Smooth muscle cell (in vitro differentiated cells): Measurements from ENCODE around the gene KAT6B. TPM values are rescaled to one million over a fixed set of nuclear protein-coding genes. Genes with fewer than 3 reads are reported as not detected.

Experiments
- DNase-seq: peaks from one replicate; lab custom pipeline; 2025; ENCODE audit not compliant: unreplicated experiment; lab: John Stamatoyannopoulos, UW
- H2AFZ ChIP-seq: fragments of 200-600 bp; sonication (generic); 2 replicates; pipeline ENCODE4 v1.6.0; 2016; ENCODE audit warnings: antibody characterized with exemption, low read depth, mild to moderate bottlenecking
- H3F3A ChIP-seq: fragments of 200-600 bp; sonication (generic); 2 replicates; pipeline ENCODE4 v1.6.0; 2017; ENCODE audit warnings: antibody characterized with exemption, low read depth
- H3K27ac ChIP-seq: fragments of 200-600 bp; sonication (generic); 2 replicates; pipeline ENCODE4 v1.5.1; 2016; ENCODE audit warnings: low read depth, mild to moderate bottlenecking
- H3K27me3 ChIP-seq: fragments of 200-600 bp; sonication (generic); 2 replicates; pipeline ENCODE4 v1.6.1; 2016; ENCODE audit warnings: low read depth, mild to moderate bottlenecking
- H3K36me3 ChIP-seq: fragments of 200-600 bp; sonication (generic); 2 replicates; pipeline ENCODE4 v1.5.1; 2016; ENCODE audit warnings: low read depth
- H3K4me1 ChIP-seq: fragments of 200-600 bp; sonication (generic); 2 replicates; pipeline ENCODE4 v1.5.1; 2016; ENCODE audit warnings: low read depth
- H3K4me2 ChIP-seq: fragments of 200-600 bp; sonication (generic); 2 replicates; pipeline ENCODE4 v1.6.0; 2016; ENCODE audit warnings: mild to moderate bottlenecking
- H3K4me3 ChIP-seq: fragments of 200-600 bp; sonication (generic); 2 replicates; pipeline ENCODE4 v1.5.1; 2016; ENCODE audit warnings: mild to moderate bottlenecking
- H3K79me2 ChIP-seq: fragments of 200-600 bp; sonication (generic); 2 replicates; pipeline ENCODE4 v1.6.0; 2016; ENCODE audit warnings: low read depth, mild to moderate bottlenecking
- H3K9ac ChIP-seq: fragments of 200-600 bp; sonication (generic); 2 replicates; pipeline ENCODE4 v1.6.0; 2016; ENCODE audit warnings: low read depth
- H3K9me3 ChIP-seq: fragments of 200-600 bp; sonication (generic); replicated peaks from 2 replicates; pipeline ENCODE4 v1.5.1; 2016; ENCODE audit warnings: low read depth
- H4K20me1 ChIP-seq: fragments of 200-600 bp; sonication (generic); 2 replicates; pipeline ENCODE4 v1.6.0; 2016; ENCODE audit warnings: low read depth
- WGBS: methylation state at CpG from one replicate; pipeline ENCODE4 v1.1.7; 2016; ENCODE audit warnings: low lambda C conversion rate; 5-methylcytosine and 5-hydroxymethylcytosine counted together
- polyA plus RNA-seq: library from polyadenylated mRNA; unstranded; fragments of >200 nt; fragmentation: Nextera tagmentation; extraction: Ambion mirVana; gene quantifications from 2 replicates; pipeline ENCODE4 v1.2.1, GENCODE V29; 2016
- total RNA-seq: library from RNA; depleted of rRNA; stranded (reverse); fragments of >200 nt; gene quantifications from 2 replicates; pipeline ENCODE4 v1.2.3, GENCODE V29; 2014
- TF ChIP-seq, protein P1 (sequence below): fragments of 200-600 bp; sonication (generic); IDR thresholded peaks from 2 replicates; pipeline ENCODE4 v1.5.1; 2017; ENCODE audit warnings: borderline replicate concordance, mild to moderate bottlenecking, antibody characterized with exemption; ENCODE audit not compliant: insufficient read depth, poor library complexity, severe bottlenecking

KAT6B gene
- total and polyA plus RNA-seq, 2 experiments from 2014 or later: 9.0 to 19.8 TPM

DNA sequence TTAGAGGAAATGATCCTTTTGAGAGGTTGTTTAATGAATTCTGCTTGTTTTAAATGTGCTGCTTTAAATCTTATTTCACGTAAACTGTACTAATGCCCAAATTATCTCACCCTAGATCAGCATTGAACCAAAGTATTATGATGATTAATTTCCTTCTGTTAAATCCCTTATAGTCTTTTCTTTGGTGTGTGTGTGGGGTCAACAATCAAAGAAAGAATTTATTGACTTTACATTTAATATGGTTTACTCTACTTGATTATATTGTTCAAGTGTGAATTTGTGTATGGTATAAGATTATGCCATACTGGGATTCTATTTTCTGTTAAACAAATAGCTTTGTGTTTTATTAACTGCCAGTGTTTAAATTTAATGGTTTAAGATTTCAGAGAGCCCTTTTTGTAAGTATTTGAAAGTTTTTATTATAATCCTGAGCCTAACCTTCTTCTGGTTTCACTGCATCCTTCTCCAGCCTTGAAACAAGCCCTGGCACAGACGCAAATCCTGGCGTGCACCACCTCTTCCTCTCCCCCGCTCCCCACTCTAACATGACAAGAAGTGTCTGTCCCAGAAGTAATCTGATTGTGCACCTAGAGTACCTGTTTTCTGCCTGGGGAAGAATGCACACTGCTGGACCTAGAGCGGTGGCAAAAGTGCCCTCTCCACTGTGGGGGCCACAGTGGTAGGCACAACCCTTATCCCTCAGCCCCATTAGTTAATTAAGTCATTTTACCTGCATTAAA lies 70.6 kb downstream of the KAT6B start:
- Histone ChIP-seq H3F3A (no peaks in the 10 kb centered on the region), H3K4me3 (no peak overlapping the region), H4K20me1 (peaks cover 93% of the 10 kb centered on the region), H3K27me3 (no peaks in the 10 kb centered on the region), H3K36me3 (no peaks in the 10 kb centered on the region), H3K79me2 (peaks cover 29% of the 10 kb centered on the region), H3K9ac (no peak overlapping the region), H3K9me3 (no peaks in the 10 kb centered on the region), H2AFZ (no peak overlapping the region), H3K4me1 (peaks cover 3% of the 10 kb centered on the region), H3K27ac (no peak overlapping the region), H3K4me2 (no peak overlapping the region)
- TF ChIP-seq, protein P1, sequence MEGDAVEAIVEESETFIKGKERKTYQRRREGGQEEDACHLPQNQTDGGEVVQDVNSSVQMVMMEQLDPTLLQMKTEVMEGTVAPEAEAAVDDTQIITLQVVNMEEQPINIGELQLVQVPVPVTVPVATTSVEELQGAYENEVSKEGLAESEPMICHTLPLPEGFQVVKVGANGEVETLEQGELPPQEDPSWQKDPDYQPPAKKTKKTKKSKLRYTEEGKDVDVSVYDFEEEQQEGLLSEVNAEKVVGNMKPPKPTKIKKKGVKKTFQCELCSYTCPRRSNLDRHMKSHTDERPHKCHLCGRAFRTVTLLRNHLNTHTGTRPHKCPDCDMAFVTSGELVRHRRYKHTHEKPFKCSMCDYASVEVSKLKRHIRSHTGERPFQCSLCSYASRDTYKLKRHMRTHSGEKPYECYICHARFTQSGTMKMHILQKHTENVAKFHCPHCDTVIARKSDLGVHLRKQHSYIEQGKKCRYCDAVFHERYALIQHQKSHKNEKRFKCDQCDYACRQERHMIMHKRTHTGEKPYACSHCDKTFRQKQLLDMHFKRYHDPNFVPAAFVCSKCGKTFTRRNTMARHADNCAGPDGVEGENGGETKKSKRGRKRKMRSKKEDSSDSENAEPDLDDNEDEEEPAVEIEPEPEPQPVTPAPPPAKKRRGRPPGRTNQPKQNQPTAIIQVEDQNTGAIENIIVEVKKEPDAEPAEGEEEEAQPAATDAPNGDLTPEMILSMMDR: no peak
- 94% methylated on average over 5 of the region's 5 CpGs for WGBS
- DNase-seq: no peak

DNA sequence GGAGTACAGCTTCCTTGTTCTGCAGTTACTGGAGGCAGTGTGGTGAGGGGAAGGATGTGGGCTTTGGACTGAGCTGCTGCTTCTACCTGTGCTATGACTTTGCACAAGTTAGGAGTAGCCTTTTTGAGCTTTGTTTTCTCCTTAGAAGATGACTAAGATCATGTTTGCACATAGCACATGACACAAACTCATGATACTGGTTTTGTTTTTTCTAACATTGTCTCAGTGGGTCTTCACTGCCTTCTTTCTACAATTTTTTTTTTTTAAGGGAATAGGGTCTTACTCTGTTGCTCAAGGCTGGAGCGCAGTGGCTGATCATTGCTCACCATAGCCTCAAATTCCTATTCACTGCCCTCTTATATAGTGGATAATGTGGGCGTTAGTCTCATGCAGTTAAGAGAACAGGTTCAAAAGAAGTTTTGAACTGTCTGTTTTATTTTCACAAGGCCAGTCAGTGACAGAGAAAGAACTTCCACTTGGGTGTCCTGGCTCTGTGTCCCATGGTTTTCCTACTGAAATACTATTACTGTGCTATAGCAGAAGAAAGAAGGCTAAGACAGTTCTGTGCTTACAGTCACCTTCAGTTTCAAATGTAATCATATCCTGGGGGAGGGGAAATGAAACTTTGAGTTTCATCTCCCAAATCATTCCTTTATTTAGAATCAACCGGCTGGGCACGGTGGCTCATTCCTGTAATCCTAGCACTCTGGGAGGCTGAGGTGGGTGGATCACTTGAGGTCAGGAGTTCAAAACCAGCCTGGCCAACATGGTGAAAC lies 72.0 kb downstream of the KAT6B start:
- TF ChIP-seq, protein P1: no peak
- Histone ChIP-seq H3K9ac (no peak overlapping the region), H3F3A (no peaks in the 10 kb centered on the region), H3K4me2 (no peak overlapping the region), H3K79me2 (peaks cover 28% of the 10 kb centered on the region), H3K36me3 (no peaks in the 10 kb centered on the region), H3K4me1 (peaks cover 3% of the 10 kb centered on the region), H2AFZ (no peak overlapping the region), H3K9me3 (no peaks in the 10 kb centered on the region), H3K27me3 (no peaks in the 10 kb centered on the region), H3K27ac (no peak overlapping the region), H3K4me3 (no peak overlapping the region), H4K20me1 (peaks cover 91% of the 10 kb centered on the region)
- 98% methylated on average over 4 of the region's 4 CpGs for WGBS
- no peak for DNase-seq

DNA sequence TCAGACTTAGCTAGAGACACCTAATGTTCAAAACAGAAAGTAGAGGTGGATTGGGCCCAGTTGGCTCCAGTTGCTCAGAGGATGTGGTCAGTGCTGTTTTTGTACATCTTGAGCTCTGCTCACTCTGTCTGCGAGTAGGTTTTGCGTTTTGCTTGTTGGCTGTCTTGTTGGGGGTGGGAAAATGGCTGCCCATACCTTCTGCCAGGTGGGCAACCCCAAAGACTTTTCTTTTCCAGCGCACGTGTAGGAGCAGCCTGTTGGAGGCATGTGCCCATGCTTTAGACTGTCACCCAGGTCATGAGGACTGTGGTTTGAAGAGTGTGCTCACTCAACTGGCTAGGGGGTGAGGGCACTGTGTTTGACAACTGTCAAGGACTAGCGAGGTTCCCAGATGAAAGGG lies 73.9 kb downstream of the KAT6B start:
- TF ChIP-seq, protein P1: no peak
- H4K20me1 ChIP-seq: peaks cover 93% of the 10 kb centered on the region
- no peak overlapping the region for H3K9ac ChIP-seq
- peaks cover 34% of the 10 kb centered on the region for H3K79me2 ChIP-seq
- WGBS: over 99% methylated on average over 5 of the region's 5 CpGs
- H3F3A ChIP-seq: no peaks in the 10 kb centered on the region
- peaks cover 3% of the 10 kb centered on the region for H3K4me1 ChIP-seq
- no peak for DNase-seq
- no peaks in the 10 kb centered on the region for H3K36me3 ChIP-seq
- H3K27me3 ChIP-seq: no peaks in the 10 kb centered on the region
- H2AFZ ChIP-seq: no peak overlapping the region
- H3K4me3 ChIP-seq: no peak overlapping the region
- H3K4me2 ChIP-seq: no peak overlapping the region
- no peak overlapping the region for H3K27ac ChIP-seq
- no peaks in the 10 kb centered on the region for H3K9me3 ChIP-seq
